Skeletal muscle satellite cell (primary cell): Measurements from ENCODE around the gene AHNAK2.
"Not testable (repeated sequence)": the region's sequence is repeated elsewhere in the genome, so short reads cannot be mapped to it uniquely, and the experiment has no call there.

Experiments
- H3K27me3 ChIP-seq: 2 replicates; pipeline ENCODE4 v1.7.0; 2013; ENCODE audit warnings: low read length; ENCODE audit not compliant: control insufficient read depth, insufficient read depth
- H3K36me3 ChIP-seq: 2 replicates; pipeline ENCODE4 v1.7.0; 2013; ENCODE audit warnings: mild to moderate bottlenecking, control low read depth, low read length; ENCODE audit not compliant: insufficient read depth
- H3K4me1 ChIP-seq: 2 replicates; pipeline ENCODE4 v1.7.0; 2013; ENCODE audit warnings: low read length; ENCODE audit not compliant: control insufficient read depth, insufficient read depth
- H3K4me2 ChIP-seq: 2 replicates; pipeline ENCODE4 v1.7.0; 2013; ENCODE audit warnings: mild to moderate bottlenecking, low read length
- H3K4me3 ChIP-seq: 2 replicates; pipeline ENCODE4 v1.7.0; 2013; ENCODE audit warnings: low read length
- H3K9ac ChIP-seq: 2 replicates; pipeline ENCODE4 v1.7.0; 2013; ENCODE audit warnings: mild to moderate bottlenecking, low read depth, low read length, moderate library complexity
- H3K9me3 ChIP-seq: replicated peaks from 2 replicates; pipeline ENCODE4 v1.7.0; 2013; ENCODE audit warnings: mild to moderate bottlenecking, control low read depth, low read length

Gene AHNAK2

GRCh38 chr14:104927901-104928300 lies 50.3 kb downstream of the AHNAK2 start:
- Histone ChIP-seq H3K4me1 (peaks cover 2% of the 10 kb centered on the region), H3K9ac (no peak overlapping the region)

GRCh38 chr14:104927432-104927816 lies 50.8 kb downstream of the AHNAK2 start:
- Histone ChIP-seq H3K4me2 (no peak overlapping the region), H3K4me3 (no peak overlapping the region), H3K9ac (no peak overlapping the region), H3K9me3 (no peaks in the 10 kb centered on the region), H3K4me1 (no peaks in the 10 kb centered on the region), H3K36me3 (no peaks in the 10 kb centered on the region), H3K27me3 (no peaks in the 10 kb centered on the region)

More at GRCh38 chr14:104927901-104928300, 50.3 kb downstream of the AHNAK2 start:
- H3K4me3 ChIP-seq = no peak overlapping the region
- H3K27me3 ChIP-seq = no peaks in the 10 kb centered on the region
- H3K4me2 ChIP-seq = no peak overlapping the region
- no peaks in the 10 kb centered on the region for H3K9me3 ChIP-seq
- H3K36me3 ChIP-seq = no peaks in the 10 kb centered on the region

GRCh38 chr14:104926619-104927431 lies 51.3 kb downstream of the AHNAK2 start:
- Histone ChIP-seq H3K4me1 (no peaks in the 10 kb centered on the region), H3K4me2 (no peak overlapping the region), H3K4me3 (no peak overlapping the region), H3K9me3 (no peaks in the 10 kb centered on the region), H3K36me3 (no peaks in the 10 kb centered on the region), H3K9ac (no peak overlapping the region), H3K27me3 (no peaks in the 10 kb centered on the region)

GRCh38 chr14:104925855-104926609 lies 52.1 kb downstream of the AHNAK2 start:
- Histone ChIP-seq H3K9me3 (no peaks in the 10 kb centered on the region), H3K27me3 (no peaks in the 10 kb centered on the region), H3K4me3 (no peak overlapping the region), H3K9ac (no peak overlapping the region), H3K4me2 (no peak overlapping the region), H3K36me3 (no peaks in the 10 kb centered on the region), H3K4me1 (no peaks in the 10 kb centered on the region)

- Histone ChIP-seq H3K4me1 (no peaks in the 10 kb centered on the region), H3K36me3 (no peaks in the 10 kb centered on the region), H3K27me3 (no peaks in the 10 kb centered on the region), H3K9ac (no peak overlapping the region), H3K4me2 (no peak overlapping the region), H3K4me3 (no peak overlapping the region), H3K9me3 (no peaks in the 10 kb centered on the region)
Observed at GRCh38 chr14:104925214-104925854, 52.8 kb downstream of the AHNAK2 start.

- H3K4me1 ChIP-seq = no peaks in the 10 kb centered on the region
- no peak within 1 kb of the TSS for H3K4me2 ChIP-seq
- H3K4me3 ChIP-seq = no peak within 1 kb of the TSS
- H3K27me3 ChIP-seq = peaks cover under 1% of the 10 kb centered on the region
- H3K36me3 ChIP-seq = no peaks in the 10 kb centered on the region
- no peaks in the 10 kb centered on the region for H3K9me3 ChIP-seq
- H3K9ac ChIP-seq = no peak within 1 kb of the TSS
Observed at GRCh38 chr14:104924421-104925213, 53.6 kb downstream of the AHNAK2 start, which contains the start of gene PLD4. TSS of gene PLD4 (plus strand) at chr14:104924879. CDS start at chr14:104927141, 2,262 bp downstream.

- no peak overlapping the region for H3K9ac ChIP-seq
- H3K36me3 ChIP-seq = no peaks in the 10 kb centered on the region
- no peaks in the 10 kb centered on the region for H3K4me1 ChIP-seq
- no peaks in the 10 kb centered on the region for H3K9me3 ChIP-seq
- H3K4me2 ChIP-seq = no peak overlapping the region
- peaks cover 5% of the 10 kb centered on the region for H3K27me3 ChIP-seq
- H3K4me3 ChIP-seq = no peak overlapping the region
Observed at GRCh38 chr14:104923640-104924420, 54.3 kb downstream of the AHNAK2 start.

- no peak overlapping the region for H3K4me3 ChIP-seq
- H3K27me3 ChIP-seq = peaks cover 29% of the 10 kb centered on the region
- no peak overlapping the region for H3K9ac ChIP-seq
- H3K36me3 ChIP-seq = no peaks in the 10 kb centered on the region
- H3K9me3 ChIP-seq = no peaks in the 10 kb centered on the region
- H3K4me2 ChIP-seq = no peak overlapping the region
- H3K4me1 ChIP-seq = no peaks in the 10 kb centered on the region
Observed at GRCh38 chr14:104919993-104920315, 58.2 kb downstream of the AHNAK2 start.

GRCh38 chr14:104919152-104919992 lies 58.8 kb downstream of the AHNAK2 start:
- not testable (repeated sequence) for H3K9me3 ChIP-seq, H3K4me3 ChIP-seq, H3K36me3 ChIP-seq, H3K9ac ChIP-seq, H3K4me1 ChIP-seq, H3K4me2 ChIP-seq
- peaks cover 35% of the 10 kb centered on the region for H3K27me3 ChIP-seq

- Histone ChIP-seq H3K9ac (no peak overlapping the region), H3K4me3 (no peak overlapping the region), H3K9me3 (no peaks in the 10 kb centered on the region), H3K4me1 (no peaks in the 10 kb centered on the region), H3K4me2 (no peak overlapping the region), H3K27me3 (peaks cover 43% of the 10 kb centered on the region), H3K36me3 (no peaks in the 10 kb centered on the region)
Observed at GRCh38 chr14:104917993-104918392, 60.2 kb downstream of the AHNAK2 start.
